NCI-H526 (cell line): ENCODE measurements around the gene RBP3.

Experiments used
- DNase-seq, 2 experiments: peaks; one replicate each; lab custom pipeline; 2025; lab: John Stamatoyannopoulos, UW

RBP3 gene

DNA sequence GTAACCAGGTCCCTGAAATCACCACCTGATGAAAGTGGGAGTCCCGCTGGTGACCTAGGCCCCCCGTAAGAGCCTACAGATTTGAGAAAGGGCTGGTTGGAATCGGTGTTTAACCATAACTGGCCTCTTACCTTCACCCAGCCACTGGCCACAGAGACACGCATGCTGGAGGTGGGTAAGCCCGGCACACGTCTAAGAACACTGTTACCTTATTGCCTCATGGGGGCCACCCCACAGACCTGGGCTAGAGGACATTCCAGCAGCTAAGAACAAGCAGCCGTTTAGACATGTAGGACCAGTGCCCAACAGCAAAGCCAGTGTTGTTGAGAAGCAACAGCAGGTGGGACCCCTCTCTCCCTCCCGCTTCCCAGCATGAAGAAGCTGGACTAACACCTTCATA is 28.4 kb upstream of the RBP3 start:
- no peak for DNase-seq

DNA sequence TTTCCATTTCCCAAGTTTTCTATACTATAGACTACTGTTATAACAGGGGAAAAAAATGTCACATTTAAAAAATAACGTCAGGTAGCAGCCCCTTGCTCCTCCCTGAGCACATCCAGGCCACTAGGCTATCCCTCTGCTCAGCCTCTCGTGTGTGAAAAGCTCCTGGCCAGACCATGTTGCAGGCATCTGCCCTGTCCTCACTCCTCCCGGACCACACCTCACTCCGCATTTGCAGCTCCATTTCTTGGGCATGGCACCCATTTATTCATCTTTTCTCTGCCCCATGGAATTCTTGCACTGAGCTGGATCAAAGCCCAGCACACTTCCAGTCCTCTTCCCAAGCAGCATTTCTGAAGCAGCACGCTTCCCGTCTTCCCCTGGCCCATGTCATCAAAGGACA is 27.4 kb upstream of the RBP3 start:
- DNase-seq: no peak

DNA sequence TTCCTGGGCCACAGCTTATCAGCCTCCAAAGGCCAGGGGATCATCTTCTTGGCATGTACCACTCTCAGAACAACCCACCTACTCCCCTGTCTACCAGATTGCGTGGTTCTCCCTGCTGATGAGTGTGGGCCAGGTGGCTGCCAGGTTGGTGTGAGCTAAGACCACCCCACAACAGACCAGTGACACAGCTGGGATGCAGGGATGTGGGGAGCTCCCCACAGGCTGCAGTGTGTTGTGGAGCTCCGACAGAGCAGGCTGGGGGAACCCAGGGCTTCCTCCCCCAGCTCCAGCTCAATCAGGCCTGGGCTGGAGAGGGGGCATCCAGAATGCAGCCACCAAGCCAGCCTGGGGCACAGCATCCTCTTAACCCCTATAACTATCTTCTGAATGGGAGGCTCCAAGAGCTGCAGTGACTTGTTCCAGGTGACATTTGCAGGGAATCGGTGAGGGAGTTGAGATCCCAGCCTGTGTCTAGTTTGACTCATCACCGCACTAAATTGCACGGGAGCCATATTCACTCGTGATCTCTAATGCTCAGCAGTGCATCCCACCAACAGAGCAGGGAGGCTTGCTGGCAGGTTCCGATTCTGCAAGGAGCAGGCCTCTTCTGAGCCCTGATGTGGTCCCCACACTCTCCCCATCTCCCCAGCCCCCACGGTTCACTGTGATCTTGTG is 26.5 kb upstream of the RBP3 start:
- DNase-seq: no peak

DNA sequence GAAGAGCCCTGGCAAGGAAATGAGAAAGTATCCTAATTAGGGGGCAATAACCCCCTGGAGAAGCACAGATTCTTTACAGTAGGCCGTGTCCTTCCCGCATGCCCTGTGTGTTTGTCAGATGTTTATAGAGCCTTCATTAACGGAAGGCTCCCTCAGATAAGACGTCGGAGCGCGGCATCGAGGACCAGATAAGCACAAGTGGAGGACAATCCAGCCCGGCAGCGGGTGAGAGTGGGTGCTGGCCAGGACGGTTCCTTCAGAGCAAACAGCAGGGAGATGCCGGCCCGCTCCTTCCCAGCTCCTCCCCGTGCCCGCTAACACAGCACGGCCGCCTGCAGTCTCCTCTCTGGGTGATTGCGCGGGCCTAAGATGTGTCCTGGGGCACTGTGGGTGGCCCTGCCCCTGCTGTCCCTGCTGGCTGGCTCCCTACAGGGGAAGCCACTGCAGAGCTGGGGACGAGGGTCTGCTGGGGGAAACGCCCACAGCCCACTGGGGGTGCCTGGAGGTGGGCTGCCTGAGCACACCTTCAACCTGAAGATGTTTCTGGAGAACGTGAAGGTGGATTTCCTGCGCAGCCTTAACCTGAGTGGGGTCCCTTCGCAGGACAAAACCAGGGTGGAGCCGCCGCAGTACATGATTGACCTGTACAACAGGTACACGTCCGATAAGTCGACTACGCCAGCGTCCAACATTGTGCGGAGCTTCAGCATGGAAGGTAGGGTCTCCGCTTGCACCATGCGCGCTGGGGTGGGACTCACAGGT is 25.7 kb upstream of the RBP3 start, which contains the start of gene GDF2:
TSS of gene GDF2 (plus strand) at position 155 of the 762 bp plus-strand sequence. CDS start at position 370, 215 bp downstream.
- DNase-seq: no peak

DNA sequence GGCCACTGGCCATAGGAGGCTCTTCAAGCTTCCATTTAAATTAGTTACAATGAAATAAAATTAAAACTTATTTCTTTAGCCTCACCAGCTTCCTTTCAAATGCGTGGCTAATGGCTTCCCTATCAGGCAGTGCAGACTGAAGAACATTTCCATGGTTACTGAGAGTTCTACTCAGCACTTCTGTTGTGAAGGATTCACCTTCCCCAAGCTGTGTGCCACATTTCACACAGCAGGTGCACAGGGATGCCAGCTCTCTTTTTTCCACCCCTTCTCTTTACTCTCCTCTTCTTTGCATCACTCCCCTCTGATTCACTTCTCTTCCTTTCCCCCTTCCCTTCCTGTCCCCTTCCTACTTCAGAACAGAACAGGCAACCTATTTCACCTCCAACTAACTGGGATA is 25.1 kb upstream of the RBP3 start:
- no peak for DNase-seq

DNA sequence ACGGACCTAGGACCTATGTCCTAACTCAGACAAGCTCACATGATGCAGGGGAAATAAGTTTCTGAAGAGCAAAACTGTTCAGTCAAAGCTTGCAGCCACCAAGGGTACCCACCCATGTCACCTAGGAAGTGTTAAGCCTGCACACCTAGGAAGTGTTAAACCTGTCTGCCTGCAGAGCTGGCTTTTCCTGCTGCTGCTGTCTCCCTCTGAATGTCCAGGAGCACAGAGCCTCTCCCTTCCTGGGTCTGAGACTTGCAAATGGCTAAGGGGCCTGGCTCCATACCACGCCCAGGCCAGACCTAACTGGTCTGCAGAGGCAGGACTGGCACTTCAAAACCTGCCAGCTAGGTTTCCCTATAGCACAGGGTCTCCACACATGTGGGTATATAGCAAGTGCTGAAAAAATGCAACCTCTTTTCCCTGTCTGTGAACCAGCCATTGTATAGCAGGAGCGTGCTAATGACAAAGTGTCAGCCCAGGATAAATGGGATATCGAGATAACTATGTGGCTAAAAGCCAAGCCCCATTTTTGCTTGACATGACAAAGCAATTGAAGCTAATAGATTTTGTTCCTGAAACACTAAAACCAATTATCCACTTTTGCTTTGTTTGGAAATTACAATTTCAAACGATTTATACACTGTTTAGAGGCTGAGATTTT is 24.4 kb upstream of the RBP3 start:
- no peak for DNase-seq

DNA sequence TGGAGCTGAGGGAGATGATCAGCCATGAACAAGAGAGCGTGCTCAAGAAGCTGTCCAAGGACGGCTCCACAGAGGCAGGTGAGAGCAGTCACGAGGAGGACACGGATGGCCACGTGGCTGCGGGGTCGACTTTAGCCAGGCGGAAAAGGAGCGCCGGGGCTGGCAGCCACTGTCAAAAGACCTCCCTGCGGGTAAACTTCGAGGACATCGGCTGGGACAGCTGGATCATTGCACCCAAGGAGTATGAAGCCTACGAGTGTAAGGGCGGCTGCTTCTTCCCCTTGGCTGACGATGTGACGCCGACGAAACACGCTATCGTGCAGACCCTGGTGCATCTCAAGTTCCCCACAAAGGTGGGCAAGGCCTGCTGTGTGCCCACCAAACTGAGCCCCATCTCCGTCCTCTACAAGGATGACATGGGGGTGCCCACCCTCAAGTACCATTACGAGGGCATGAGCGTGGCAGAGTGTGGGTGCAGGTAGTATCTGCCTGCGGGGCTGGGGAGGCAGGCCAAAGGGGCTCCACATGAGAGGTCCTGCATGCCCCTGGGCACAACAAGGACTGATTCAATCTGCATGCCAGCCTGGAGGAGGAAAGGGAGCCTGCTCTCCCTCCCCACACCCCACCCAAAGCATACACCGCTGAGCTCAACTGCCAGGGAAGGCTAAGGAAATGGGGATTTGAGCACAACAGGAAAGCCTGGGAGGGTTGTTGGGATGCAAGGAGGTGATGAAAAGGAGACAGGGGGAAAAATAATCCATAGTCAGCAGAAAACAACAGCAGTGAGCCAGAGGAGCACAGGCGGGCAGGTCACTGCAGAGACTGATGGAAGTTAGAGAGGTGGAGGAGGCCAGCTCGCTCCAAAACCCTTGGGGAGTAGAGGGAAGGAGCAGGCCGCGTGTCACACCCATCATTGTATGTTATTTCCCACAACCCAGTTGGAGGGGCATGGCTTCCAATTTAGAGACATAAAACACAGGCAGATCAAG is 22.6 kb upstream of the RBP3 start:
- DNase-seq: no peak

DNA sequence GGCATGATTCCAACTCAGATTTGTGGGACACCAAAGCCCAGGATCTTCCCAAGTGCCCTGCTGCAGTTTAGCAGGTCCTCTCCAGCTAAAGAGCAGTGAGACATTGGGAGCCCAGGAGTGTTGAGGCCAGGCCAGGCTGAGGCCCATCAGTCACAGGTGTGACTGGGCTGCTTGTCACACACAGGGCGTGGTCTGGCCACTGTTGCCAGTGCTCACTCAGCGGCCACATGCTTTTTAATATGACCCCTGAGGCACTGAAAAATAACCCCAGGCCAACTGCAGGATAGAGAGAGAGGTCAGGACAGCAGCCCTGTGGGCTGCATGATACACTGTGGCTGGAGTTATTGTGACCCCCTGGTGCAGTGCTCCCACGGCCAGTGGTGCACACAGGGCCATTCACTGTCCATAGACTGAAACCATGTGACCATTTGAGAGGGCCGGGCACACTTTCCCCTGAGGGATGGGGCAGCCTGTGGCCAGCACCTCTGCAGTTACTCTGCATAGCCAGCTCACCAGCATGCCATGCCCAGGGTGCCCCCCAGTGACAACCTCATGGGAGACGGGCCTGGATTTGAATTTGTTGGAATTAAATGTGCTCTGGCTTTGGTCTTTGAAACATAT is 21.7 kb upstream of the RBP3 start:
- no peak for DNase-seq

DNA sequence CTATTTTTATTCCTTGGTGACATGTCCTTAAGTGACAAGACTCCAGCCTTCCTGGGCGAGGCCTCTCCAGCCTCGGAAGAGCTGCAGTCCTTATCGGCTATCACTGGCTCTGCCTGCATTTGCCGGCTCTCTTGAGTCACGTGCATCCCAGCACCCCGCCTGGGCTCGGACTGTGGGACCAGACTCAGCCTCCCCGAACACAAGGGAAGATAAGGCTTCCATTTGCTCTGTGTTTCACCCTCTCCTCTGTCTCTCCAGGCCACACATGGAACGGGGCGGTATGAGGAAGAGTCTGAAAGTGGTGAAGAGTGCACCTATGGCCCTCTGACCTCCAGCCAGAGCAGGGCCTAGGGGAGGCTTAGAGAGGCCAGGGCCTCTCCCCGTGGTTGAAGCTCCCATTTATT is 21.2 kb upstream of the RBP3 start:
- no peak for DNase-seq

DNA sequence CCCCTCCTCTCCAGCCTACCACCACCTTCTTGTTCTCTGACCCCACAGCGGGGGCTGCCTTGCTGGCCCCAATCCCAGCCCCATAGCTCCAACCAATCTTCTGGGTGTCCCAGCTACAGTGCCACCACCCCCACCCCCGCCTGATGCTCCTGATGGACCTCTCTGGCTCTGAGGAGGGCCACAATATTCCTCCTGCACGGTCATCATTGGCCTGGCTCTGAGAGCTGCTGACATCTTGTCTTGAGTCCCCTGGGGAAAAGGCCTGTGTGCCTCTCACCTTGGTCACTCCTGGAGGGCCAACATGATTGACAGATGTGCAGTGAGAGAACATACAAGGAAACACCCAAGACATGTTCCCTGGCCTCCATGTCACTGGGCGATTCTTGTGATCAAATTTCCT is 18.3 kb upstream of the RBP3 start:
- no peak for DNase-seq

DNA sequence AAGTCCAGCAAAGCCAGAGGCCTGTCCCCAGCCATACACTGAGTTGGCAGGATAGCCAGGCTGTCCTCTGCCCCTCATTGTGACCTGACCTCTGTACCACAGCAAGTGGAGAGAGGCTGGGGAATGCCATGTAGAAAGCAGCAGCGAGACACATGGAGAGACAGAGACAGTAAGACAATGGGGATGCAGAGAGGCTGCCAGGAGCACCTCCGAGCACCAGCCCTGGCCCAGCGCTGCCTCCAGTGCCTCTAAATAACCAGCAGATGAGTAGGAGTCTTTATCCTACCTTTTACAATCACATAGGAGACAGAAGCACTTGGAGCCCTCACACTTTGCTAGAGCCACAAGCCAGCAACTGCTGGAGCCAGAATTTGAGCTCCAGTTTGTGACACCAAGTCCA is 17.8 kb upstream of the RBP3 start:
- no peak for DNase-seq

DNA sequence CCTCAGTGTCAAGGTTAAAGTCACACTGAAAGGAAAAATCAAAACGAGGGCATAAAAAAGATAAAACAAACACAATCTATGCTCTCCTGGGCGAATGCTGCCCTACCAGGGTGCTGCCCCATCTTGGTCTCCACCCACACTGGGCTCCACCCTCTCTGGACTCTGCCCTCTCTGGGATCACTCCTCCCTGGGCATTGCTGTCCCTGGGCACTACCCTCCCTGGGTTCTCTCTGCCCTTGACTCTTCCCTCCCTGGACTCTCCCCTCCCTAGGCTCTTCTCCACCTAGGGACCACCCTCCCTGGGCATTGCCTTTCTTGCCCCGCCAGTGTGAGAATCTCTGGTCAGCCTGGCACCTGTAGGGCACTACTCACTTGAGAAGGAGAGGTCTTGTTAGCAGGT is 17.4 kb upstream of the RBP3 start:
- DNase-seq: no peak

DNA sequence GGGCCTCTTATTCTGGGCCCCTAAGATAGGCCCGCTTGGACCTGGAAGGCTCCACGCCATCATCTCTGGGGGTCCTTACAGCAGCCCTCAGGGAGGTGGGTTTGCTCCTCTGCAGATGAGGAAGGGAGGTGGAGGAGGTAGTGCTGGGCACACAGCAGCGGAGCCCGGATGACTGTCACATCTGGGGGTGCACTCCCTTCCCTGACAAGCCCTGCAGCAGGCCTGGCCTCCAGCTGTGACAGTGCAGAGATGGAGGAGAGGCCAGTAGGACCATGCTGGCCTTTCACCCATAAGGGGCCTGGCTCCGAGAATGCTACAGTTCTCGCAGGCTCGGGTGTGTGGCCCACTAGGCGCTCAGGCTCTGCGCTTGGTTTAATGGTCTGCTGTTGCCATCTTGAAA is 16.7 kb upstream of the RBP3 start:
- no peak for DNase-seq

DNA sequence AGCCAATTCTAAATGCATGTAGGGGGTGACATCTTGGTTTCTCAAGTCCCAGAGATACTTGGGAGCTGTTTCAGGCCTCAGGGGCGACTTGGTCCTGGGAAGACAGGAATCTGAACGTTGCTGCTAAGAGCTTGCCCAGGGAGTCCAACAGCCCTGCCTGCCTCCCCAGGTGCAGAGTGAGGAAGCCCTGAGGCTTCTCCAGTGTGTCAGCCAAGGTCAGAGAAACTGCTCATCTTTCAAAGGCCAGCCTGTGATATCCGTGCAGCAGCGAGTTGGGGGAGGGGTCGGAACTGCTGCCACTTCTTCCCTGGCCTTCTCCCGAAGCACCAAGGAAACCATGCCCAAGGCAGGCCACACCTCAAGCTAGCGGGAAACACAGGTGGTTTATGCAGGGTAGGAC is 16.2 kb upstream of the RBP3 start:
- DNase-seq: no peak

DNA sequence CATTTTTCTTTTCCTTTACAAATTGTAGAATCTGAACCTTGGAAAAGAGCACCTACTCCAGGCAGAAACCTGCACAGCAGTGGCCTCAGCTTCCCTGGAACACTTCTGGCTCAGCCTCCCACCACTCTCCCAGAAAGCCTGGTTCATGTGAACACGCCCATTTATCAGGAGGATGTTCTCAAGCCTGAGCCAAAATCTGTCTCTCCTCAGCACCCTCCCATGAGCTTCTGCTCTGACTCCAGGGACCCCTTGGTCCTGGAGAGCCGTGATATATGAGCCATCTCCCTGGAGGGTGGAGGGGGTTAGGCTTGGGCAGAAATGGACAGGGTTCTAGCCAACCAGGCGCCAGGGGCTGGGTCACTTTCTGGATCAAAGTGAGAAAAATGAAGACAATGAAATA is 15.8 kb upstream of the RBP3 start:
- DNase-seq: no peak

DNA sequence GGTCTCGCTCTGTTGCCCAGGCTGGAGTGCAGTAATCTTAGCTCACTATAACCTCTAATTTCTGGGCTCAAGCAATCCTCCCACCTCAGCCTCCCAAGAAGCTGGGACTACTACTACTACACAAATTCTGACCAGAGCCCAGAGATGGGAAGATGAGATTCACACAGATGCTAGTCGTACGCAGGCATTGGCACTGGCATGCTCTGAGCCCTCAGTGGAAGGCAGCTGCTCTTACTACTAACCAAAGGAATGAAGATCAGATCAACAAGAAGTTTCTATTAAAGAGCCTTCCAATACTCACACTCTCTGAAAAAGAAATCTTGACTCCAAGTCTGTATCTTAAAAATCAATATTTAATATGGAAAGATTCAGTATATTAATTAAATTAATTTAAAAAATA is 15.2 kb upstream of the RBP3 start:
- DNase-seq: no peak

DNA sequence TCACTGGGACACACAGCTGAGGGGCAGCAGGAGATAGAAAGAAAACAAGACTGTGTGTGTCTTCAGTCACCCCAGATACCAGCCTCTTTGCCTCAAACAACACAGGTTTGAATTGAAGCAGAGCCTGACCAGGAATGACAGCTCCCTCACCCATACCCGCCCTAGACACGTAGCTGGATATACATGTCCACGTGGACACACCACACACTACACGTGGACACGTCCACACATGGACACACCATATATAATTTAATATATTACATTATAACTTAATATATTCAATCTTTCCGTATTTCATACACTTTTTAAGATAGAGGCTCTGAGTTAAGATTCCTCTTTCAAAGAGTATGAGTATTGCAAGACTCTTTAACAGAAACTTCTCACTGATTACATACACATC is 14.6 kb upstream of the RBP3 start:
- no peak for DNase-seq

DNA sequence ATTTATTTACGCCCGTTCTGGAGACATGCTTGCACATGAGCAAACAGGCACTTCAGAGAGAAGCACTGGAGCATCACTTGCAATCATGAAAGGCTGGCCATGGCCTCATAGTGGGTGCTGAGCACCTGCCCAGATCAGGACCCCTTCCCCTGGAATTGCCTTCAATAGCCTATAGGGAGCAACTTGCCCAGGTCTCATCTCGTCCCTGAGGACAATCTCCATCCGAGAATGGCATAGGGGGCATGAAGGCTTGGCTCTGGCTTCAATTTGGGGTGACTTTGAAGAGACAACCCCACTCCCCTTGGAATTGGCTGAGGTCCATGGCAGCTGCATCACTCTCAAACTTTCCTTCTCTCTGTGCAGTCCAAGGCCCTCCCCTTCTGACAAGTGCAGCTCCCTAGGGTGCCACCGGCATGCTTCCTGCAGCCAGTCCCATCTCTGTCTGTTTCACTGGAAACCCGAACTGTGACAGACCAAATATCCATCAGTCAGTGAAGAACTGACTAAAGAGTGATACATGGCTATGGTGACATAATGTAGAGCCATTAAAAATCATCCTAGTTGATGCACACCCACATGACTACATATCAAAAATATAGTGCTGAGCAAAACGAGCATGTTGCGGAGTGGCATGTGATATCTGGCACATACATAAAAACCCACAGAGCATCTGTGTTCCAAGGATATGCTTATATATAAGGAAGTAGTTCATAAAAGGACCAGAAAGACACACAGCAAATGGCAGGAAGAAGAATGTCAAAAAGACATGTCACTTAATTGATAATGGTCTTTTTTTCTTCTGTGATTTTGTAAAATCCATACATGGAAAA is 13.5 kb upstream of the RBP3 start:
- DNase-seq: no peak

DNA sequence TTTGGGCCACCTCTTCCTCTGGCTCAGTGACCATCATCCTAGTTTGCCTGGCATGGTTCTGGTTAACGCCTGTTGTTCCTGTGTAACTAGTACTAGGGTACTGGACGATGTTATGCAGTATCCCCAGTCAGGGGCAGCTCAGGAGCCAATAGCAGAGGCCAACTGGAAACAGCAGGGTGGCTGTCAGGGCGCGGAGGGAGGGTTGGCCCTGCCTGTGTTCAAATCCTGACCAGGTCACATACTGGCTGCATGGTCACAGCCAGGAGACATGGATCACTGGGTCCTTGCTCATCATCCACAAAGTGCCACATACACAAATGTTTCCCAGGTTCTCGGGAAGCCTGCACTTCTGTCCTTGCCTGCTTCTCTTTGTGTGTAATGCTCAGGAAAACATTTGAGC is 12.3 kb upstream of the RBP3 start:
- no peak for DNase-seq

DNA sequence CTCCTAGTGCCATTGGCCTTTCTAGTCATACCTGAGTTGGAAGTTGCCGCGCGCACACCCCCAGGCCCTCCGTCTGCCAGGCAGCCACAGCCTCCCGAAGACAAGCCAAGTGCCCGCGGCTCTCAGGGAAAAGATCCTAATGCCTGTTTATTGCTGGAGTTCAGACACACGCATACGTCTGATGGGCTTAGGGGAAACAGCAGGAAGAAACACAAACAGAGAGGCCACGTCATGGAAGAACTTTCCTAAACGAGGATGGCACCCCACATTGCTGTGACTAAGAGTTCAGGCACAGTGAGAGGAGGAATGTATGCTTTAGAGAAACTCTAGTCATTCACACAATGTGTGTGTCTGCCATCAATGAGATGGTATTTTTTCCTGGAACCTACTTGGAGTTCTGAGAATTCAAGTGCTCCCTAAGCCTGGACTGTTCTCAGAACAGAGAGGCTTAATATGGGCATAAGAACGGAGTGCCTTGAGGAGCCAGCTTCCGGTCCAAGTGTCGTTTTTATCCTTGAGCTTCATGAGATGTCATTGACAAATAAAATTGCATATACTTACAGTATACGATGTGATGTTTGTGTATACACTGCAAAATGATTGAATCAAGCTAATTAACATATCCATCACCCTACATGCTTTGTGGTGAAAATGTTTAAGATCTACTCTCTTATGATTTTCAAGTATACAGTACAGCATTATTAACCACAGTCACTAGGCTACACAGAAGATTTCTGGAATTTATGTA is 11.6 kb upstream of the RBP3 start:
- DNase-seq: no peak
